ENCODE data around the gene UBE4A. TPM values are rescaled to one million over a fixed set of nuclear protein-coding genes. Genes with fewer than 3 reads are reported as not detected.
A peak's percentile ranks its signal among the peaks of the same experiment; 100 is the strongest.

The UBE4A gene
- total RNA-seq, 2 donors from 2014 or later, result 50.2 to 57.9 TPM

DNA sequence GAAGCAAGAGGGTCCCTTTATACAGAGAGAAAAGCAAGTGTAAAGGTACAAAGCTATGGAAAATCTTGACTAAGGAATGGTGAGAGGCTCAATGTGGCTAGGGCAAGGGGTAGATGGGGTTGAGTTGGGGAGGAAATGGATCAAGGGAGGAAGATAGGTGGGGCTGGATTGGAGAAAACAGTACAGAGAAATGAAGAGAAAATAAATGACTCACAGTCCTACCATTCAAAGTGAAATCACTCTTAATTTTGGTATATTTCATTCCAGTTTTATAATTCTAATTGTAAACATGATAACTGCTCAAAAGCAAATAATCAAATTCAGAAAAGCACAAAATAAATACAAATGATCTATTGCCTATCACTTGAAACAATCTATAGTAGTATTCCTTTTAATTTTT lies 16.6 kb downstream of the UBE4A start:
- H3K27me3 ChIP-seq (replicated peaks; ENCODE audit: insufficient read depth), result no peaks in the 10 kb centered on the region
- TF ChIP-seq POLR2AphosphoS5 (IDR thresholded peaks at IDR 0.05) (no peak), POLR2A (IDR thresholded peaks at IDR 0.05) (no peak)
- TF ChIP-seq, protein P1, sequence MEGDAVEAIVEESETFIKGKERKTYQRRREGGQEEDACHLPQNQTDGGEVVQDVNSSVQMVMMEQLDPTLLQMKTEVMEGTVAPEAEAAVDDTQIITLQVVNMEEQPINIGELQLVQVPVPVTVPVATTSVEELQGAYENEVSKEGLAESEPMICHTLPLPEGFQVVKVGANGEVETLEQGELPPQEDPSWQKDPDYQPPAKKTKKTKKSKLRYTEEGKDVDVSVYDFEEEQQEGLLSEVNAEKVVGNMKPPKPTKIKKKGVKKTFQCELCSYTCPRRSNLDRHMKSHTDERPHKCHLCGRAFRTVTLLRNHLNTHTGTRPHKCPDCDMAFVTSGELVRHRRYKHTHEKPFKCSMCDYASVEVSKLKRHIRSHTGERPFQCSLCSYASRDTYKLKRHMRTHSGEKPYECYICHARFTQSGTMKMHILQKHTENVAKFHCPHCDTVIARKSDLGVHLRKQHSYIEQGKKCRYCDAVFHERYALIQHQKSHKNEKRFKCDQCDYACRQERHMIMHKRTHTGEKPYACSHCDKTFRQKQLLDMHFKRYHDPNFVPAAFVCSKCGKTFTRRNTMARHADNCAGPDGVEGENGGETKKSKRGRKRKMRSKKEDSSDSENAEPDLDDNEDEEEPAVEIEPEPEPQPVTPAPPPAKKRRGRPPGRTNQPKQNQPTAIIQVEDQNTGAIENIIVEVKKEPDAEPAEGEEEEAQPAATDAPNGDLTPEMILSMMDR (IDR thresholded peaks at IDR 0.05), result no peak
- no peak overlapping the region for H3K27ac ChIP-seq
- H3K36me3 ChIP-seq, result peaks cover 9 to 31% of the 10 kb centered on the region in 2 donors
- DNase-seq (ENCODE audit: low spot score), result no peak
- H3K4me3 ChIP-seq, result no peak overlapping the region
- no peaks in the 10 kb centered on the region for H3K9me3 ChIP-seq
- H3K4me1 ChIP-seq (replicated peaks), result no peaks in the 10 kb centered on the region
- intact Hi-C loops (cut with DNase I), result no loop called here

DNA sequence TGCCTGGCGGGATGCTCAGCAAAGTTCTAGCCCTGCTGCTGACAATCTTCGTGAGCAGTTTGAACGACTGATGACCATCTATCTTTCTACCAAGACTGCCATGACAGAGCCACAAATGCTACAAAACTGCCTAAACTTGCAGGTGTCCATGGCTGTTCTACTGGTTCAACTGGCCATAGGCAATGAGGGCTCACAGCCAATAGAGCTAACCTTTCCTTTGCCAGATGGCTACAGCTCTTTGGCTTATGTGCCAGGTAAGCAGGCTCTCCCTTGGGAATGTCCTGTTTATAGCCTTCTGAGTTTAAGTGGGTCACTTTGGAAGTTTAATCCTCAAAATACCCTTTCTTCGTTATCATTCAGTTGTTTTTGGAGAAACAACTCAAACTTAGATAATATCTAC lies 20.1 kb downstream of the UBE4A start:
- intact Hi-C loops (cut with DNase I), result no loop called here
- Histone ChIP-seq H3K4me1 (replicated peaks) (no peaks in the 10 kb centered on the region), H3K27ac (peak overlapping the region in 1 of 2 donors; percentile 9), H3K9me3 (no peaks in the 10 kb centered on the region), H3K36me3 (peaks cover 0 to 30% of the 10 kb centered on the region in 2 donors), H3K27me3 (replicated peaks; ENCODE audit: insufficient read depth) (no peaks in the 10 kb centered on the region), H3K4me3 (no peak overlapping the region)
- WGBS, result 81% methylated on average over 4 of the region's 4 CpGs
- TF ChIP-seq POLR2A (IDR thresholded peaks at IDR 0.05), result no peak
- TF ChIP-seq POLR2AphosphoS5 (IDR thresholded peaks at IDR 0.05), result peak; percentile 71
- TF ChIP-seq, protein P1 (IDR thresholded peaks at IDR 0.05), result no peak
- peak; percentile 37 for DNase-seq (ENCODE audit: low spot score)

DNA sequence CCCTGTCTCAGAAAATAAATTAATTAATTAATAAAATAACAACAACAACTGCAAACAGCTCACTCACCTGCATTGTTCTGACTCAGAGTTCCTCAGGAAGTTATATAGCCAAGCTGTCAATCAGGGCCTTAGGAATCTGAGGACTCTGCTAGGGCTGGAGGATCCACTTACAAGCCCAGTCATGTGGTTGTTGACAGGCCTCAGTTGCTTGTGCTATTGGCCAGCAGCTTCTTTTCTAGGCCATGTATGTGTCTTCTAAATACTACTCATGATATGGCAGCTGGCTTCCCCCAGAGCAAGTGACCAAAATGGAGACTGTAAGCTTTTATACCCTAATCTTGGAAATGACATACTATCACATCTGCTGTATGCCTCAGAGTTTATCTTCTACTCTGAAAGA lies 21.2 kb downstream of the UBE4A start:
- Histone ChIP-seq H3K4me1 (replicated peaks) (no peaks in the 10 kb centered on the region), H3K36me3 (peaks cover 0 to 36% of the 10 kb centered on the region in 2 donors), H3K4me3 (no peak overlapping the region), H3K27me3 (replicated peaks; ENCODE audit: insufficient read depth) (no peaks in the 10 kb centered on the region), H3K9me3 (no peaks in the 10 kb centered on the region), H3K27ac (no peak overlapping the region)
- no peak for DNase-seq (ENCODE audit: low spot score)
- TF ChIP-seq, protein P1 (IDR thresholded peaks at IDR 0.05), result no peak
- TF ChIP-seq POLR2AphosphoS5 (IDR thresholded peaks at IDR 0.05) (no peak), POLR2A (IDR thresholded peaks at IDR 0.05) (no peak)
- intact Hi-C loops (cut with DNase I), result no loop called here

DNA sequence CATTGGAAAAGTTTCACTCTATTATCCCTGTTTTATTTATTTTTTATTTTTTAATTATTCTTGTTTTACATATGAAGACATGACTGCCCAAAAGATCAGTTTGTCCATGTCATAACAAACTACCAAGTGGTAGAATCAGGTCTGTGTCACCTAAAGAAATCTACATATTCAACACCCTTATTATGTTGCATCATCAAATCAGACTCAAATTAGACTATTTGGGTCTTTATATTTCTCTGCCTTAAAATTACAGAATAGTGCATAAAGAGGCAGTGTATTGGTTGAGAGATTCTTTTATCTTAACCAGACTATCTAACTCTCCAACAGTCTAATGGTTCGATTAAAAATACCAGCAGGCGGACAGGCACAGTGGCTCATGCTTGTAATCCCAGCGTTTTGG lies 23.6 kb downstream of the UBE4A start:
- TF ChIP-seq, protein P1 (IDR thresholded peaks at IDR 0.05), result no peak
- TF ChIP-seq POLR2A (IDR thresholded peaks at IDR 0.05) (no peak), POLR2AphosphoS5 (IDR thresholded peaks at IDR 0.05) (no peak)
- H3K9me3 ChIP-seq, result no peaks in the 10 kb centered on the region
- no peak overlapping the region for H3K4me3 ChIP-seq
- 89% methylated on average over 3 of the region's 3 CpGs for WGBS
- peaks cover 4 to 31% of the 10 kb centered on the region in 2 donors for H3K36me3 ChIP-seq
- no peak for DNase-seq (ENCODE audit: low spot score)
- H3K27ac ChIP-seq, result no peak overlapping the region
- no peaks in the 10 kb centered on the region for H3K4me1 ChIP-seq (replicated peaks)
- no peaks in the 10 kb centered on the region for H3K27me3 ChIP-seq (replicated peaks; ENCODE audit: insufficient read depth)
- intact Hi-C loops (cut with DNase I), result no loop called here

DNA sequence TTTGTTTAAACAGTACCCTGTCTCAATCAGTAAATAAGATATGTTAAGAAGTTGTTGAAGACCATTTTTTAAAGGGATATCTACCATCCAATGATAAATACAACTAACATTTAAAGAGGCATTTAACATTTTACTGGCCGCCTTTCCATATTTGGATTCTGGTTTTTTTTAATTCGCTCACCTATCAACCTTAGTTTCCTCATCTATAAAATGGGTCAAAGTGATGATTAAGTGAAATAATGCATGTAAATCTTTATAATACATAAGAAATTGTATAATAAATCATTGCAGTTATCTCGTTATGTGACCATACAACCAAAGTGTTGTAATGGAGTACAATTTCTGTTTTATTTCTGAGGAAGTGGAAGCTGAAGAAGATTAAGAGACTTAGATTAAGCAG lies 24.3 kb downstream of the UBE4A start:
- H3K4me3 ChIP-seq, result no peak overlapping the region
- H3K4me1 ChIP-seq (replicated peaks), result no peaks in the 10 kb centered on the region
- no peaks in the 10 kb centered on the region for H3K27me3 ChIP-seq (replicated peaks; ENCODE audit: insufficient read depth)
- H3K27ac ChIP-seq, result no peak overlapping the region
- no peaks in the 10 kb centered on the region for H3K9me3 ChIP-seq
- intact Hi-C loops (cut with DNase I), result no loop called here
- TF ChIP-seq, protein P1 (IDR thresholded peaks at IDR 0.05), result no peak
- TF ChIP-seq POLR2AphosphoS5 (IDR thresholded peaks at IDR 0.05), result no peak
- TF ChIP-seq POLR2A (IDR thresholded peaks at IDR 0.05), result no peak
- DNase-seq (ENCODE audit: low spot score), result no peak
- H3K36me3 ChIP-seq, result peaks cover 4 to 31% of the 10 kb centered on the region in 2 donors
- 92% methylated on average over 3 of the region's 3 CpGs for WGBS
